ENCODE measurements around the gene PSMG4.

PSMG4 gene

DNA sequence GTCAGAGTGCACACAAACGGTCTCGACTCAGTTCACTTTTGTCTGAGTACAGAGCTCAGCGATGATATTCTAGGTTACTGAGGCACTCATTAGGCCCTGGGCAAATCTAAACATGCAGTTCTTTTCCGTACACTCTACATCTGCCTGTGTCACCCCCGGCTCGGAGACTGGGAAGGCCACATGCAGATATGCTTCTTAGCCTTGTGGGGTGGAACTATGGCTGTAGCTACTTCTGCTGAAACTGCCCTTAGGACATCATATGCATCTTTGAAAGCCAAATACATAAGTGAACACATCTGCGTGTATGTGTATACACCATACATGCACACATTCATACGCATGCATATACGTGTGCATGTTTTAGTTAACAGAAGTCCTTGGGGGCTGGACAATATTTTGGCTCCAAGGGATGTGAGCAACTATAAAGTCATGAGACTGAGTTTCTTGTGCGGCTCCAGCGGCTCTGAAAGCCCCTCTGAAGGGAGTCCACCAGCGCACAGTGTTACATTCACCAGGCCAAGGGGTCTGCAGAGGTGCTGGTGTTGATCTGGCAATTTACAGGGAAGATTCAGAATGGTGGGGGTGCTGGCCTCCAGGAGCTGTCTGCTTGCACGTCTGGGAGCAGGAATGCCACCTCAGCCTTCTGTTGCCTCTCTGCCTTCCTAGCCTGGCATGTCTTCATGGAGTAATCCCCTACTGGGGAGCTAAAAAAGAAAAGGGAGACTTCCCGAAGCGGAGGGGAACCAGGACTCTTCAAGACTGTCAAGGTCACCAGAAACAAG lies 31.6 kb downstream of the PSMG4 start:
- DNase-seq (ENCODE audit: low read depth): no peak

DNA sequence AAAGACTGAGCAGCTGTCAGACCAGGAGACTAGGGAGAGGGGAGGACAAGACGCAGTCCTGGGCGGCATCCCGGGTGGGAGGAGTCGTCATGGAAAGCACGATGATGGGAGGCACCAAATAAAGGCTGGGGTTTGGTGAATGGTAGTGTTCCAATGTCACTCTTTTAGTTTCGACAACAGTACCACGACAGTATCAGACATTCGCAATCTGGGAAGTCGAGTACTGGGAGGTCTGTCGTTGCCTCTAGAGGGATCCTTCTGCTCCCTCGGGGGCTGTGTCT lies 32.1 kb downstream of the PSMG4 start:
- no peak for DNase-seq (ENCODE audit: low read depth)

DNA sequence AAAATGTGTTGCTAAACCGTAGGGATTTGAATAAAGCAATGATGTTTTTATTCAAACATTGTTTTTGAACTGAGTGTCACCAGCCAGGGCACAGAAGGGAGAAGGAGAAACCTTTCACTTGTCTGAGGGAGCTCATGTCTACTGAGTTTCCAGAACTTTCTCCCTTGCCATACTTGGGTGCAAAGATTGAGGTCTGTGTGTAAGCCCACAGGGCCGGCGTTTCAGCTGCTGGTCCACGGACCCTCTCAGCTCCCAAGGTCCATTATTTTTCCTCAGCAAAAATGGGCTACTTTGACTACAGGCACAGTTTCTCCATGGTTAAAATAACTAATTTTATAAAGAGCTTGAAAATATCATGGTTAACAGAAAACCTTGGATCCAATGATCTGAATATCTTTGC lies 32.6 kb downstream of the PSMG4 start:
- DNase-seq (ENCODE audit: low read depth): no peak

DNA sequence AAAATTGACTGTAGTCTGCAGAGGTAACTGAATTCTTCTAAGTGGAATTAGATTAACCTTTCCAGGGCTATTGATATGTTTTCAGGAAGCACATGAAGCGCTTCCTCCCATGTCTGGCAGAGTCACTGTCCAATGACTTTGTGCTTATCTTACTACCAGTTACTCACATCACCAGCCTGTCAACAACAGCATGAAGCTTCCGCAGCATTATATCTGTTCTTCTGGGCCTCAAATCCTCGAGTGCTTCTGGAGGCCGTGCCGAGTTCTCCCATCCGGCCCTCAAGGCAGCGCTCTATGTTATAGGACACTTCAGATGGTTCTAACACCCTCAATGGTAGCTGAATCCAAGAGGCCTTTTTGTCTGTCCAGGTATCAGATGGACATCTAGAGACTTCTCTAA lies 33.2 kb downstream of the PSMG4 start:
- no peak for DNase-seq (ENCODE audit: low read depth)

DNA sequence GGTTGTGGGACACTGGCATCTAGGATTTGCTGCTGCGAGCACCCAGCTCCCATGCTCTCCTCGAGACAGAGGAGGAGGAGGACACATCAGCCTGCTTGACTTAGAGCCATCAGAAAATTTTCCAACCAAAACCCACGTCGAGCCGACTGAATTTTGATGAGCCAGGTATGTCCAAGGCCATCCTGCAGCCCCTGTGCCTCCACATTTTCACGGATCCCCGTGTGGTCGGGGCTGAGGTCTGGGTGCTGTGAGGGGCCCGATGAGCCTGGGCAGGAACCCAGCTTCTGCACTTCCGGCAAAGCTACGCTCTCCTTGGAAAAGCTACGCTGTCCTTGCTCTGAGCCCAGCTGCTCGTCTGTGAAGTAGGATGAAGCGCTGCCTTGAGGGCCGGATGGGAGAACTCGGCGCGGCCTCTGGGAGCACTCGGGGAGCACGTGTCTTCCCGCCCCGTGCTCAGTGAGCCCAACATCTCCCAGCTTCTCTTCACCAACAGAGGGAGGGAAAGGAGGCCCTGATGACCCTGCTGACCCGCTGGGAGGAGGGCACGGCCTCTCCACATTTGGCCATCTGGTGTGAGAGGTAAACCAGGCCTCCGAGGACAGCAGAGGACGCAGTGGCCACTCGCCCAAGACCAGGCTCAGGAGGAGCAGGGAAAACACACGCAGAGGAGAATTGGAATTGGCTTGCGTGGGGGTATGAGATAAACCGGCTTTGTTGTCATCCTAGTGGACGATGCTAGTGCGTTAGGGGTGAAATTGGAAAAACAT lies 33.9 kb downstream of the PSMG4 start:
- DNase-seq (ENCODE audit: low read depth): no peak

GRCh38 chr6:3293271-3294155 lies 34.8 kb downstream of the PSMG4 start:
- DNase-seq (ENCODE audit: low read depth): no peak

DNA sequence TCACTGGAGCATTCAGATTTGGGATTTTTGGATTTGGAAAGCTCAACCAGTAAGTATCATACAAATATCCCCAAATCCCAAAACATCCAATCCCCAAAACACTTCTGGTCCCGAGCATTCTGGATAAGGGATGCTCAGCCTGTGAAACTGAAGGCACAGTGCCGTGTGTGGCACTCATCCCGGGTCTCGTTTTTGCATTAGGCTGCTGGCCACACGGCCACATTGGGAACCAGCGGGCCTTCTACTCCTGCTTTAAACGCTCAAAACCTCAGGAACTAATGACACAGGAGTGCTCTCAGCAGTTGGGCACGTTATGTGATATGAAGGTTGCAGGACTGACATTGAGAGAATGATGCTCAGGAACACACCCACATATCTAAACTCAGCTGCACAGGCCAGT lies 35.6 kb downstream of the PSMG4 start:
- DNase-seq (ENCODE audit: low read depth): no peak

DNA sequence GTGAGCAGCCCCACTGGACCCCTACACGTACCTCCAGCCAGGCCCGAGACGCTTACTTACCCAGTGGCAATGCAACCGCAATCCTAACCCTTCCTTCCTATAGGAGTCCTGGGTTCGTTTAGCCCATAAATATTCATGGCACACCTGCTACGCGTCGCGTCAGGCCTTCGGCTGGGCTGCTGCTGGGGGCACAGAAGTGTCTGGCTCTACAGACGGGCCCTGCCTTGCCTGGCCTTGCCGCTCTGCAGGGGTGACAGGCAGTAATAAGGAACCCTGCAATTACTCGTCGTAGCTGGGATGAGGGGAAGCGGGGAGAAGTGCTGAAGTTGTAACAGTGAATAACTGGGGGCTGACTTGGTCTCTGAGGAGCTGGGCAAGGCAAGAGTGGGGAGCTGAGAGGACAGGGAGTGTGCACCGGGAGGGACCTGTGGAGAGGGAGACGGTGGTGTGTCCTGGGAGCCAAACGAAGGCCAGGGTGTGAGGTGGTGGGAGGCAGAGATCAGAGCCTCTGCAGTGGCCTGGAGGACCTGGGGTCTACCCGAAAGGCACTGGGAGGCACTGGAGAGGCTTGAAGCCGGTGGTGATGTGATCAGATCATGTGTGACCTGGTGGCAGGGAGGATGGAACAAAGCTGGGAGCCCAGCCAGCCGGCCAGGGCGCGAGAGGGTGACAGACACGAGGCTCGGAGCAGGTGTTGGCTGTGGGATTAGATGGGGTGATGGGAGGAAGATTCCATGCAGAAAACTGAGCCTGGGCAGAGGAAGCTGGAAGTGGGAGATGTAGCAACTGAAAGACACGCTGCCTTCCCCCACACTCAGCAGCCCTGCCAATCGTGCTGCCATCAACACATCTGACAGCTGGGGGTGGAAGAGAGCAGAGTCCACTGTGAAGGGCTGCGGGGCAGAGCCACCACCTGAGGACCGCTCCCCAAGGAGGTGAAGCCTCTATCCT lies 36.4 kb downstream of the PSMG4 start:
- no peak for DNase-seq (ENCODE audit: low read depth)

DNA sequence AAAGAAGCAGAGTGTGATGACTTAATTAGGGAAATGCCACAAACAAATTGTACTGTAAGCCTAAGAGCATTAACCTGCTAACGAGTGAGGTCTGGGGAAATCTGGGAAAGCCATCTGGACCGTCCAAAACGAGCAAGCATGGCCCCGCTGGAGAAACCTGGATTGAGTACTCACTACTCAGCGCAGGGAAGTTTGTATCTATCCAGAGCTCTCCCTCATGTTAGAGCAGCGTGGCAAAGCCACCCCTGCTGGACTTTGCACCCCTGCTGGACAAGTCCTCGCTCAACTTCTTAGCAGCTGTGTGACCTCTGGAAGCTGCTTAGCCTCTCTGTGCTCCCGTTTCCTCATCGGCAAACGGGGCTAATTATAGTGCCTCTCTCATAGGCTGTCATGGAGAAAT lies 37.3 kb downstream of the PSMG4 start:
- no peak for DNase-seq (ENCODE audit: low read depth)

DNA sequence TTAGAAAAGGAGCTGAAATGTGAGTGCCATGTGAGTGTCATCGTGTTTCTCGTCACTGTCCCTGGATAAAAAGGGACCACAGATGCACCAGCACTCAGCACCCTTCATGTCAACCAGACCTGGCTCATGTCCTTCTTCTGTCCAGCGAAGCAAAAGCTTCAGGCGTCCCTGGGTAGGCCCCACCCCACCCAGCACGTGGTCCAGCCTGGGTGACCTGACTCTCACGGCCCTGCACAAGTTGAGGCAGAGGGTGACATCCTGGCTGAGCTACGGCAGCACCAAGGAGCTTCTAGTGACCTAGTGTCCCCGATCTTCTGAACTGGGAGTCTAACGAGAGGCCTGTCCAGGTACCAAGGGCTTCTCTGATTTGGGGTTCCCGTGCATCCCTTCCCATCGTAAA lies 37.8 kb downstream of the PSMG4 start:
- DNase-seq (ENCODE audit: low read depth): no peak

GRCh38 chr6:3297006-3297405 lies 38.3 kb downstream of the PSMG4 start:
- DNase-seq (ENCODE audit: low read depth): peak; percentile 20

- DNase-seq (ENCODE audit: low read depth): no peak
Measured at GRCh38 chr6:3297909-3298308, 39.2 kb downstream of the PSMG4 start.

- no peak for DNase-seq (ENCODE audit: low read depth)
Measured at GRCh38 chr6:3299221-3299620, 40.5 kb downstream of the PSMG4 start.

GRCh38 chr6:3301506-3301905 lies 42.8 kb downstream of the PSMG4 start:
- no peak for DNase-seq (ENCODE audit: low read depth)

GRCh38 chr6:3303795-3304411 lies 45.2 kb downstream of the PSMG4 start:
- DNase-seq (ENCODE audit: low read depth): no peak

DNA sequence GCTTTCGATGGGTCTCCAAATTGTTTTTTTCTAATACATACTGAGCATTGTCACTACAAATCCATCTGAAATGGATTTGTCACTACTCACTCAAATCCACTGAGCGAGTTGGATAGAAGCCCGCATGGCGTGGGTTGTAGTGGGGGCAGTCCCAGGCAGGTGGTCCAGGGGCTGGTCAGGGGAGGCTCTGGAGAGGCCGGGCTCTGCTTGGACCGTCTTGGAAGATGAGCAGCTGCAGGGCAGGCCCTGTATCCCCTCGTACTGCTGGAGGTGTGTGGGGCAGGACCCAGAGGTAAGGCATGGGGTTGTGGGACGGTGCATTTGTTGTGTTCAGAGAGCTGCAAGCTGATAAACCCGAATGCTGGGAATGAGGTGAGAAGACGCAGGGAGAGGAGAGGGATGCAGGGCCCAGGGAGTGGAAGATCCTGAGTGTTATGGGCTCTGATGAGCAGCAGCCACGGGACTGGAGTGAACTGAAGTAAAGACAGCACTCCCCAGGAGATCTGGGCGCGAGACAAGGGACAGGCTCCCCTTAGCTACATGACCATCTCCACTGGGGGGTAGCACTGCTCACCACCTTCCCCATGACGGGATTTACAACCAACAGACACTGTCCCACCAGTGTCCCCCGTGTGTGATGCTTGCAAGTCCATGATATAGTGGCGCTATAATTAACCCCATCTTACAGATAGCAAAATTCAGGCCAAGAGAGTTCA lies 45.9 kb downstream of the PSMG4 start:
- no peak for DNase-seq (ENCODE audit: low read depth)

DNA sequence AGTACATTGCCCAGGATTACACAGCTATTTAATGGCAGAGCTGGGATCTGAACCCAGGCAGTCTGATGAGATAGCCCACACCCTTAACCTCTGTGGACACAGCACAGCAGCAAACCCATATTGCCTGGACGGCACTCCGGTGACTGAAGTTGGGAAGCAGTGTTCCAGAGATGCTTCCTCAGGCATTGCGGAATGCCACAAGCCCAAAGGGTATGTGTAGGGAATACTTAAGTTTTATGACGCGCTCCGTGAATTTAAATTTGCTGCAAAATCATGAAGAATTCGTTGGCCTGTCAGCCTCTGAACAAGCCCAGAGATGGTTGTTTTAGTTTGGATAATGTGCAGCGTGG lies 46.4 kb downstream of the PSMG4 start:
- no peak for DNase-seq (ENCODE audit: low read depth)

GRCh38 chr6:3305831-3306230 lies 47.1 kb downstream of the PSMG4 start:
- DNase-seq (ENCODE audit: low read depth): no peak

GRCh38 chr6:3306848-3307247 lies 48.1 kb downstream of the PSMG4 start:
- DNase-seq (ENCODE audit: low read depth): no peak

DNA sequence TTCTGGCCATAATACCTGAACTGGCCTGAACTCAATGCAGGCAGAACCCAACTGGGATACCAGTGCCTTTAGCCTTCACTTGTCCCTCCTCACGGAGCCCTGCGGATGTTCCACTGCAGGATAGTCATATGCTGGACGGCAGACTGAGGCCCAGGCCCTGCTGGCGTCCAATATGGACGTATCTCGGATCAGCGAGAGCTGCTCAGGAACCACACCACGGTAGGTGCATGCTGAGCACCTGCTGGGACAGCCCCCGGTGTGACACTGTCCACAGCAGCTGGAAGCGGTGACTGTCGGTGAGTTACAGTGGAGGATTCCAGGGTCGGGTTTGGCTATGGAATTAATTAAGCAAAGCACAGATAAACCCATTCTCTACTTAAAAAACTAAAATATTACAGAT lies 48.7 kb downstream of the PSMG4 start:
- DNase-seq (ENCODE audit: low read depth): no peak

DNA sequence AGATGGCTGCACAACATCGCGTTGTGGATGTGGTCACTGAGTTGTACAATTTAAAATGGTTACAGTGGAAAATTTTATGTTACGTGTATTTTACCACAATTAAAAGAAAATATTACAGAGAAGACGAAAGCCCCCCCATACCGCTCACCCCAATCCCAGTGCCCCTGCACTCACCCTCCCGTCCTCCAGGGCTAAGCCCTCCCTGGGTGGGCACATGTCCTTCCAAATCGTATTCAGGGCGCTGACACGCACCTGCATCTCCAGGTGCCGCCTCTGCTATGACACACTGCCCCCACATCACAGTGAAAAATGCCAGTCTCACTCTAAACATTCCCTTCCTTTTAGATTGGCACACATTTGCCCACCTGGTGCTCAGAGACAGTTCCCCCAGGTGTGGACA lies 49.4 kb downstream of the PSMG4 start:
- no peak for DNase-seq (ENCODE audit: low read depth)

Data from amniotic epithelial cell (primary cell).